CD4-positive, CD25-positive, alpha-beta regulatory T cell (primary cell): Measurements from ENCODE around the gene PLK5. TPM values are rescaled to one million over a fixed set of nuclear protein-coding genes. Genes with fewer than 3 reads are reported as not detected.
"Not testable (repeated sequence)": the region's sequence is repeated elsewhere in the genome, so short reads cannot be mapped to it uniquely, and the experiment has no call there.

Experiments used
- ATAC-seq, 2 donors: fragments of 150-1000 bp; cut with Tn5 transposase; one replicate each; pipeline ENCODE4 v1.10.0; 2021; ENCODE audit warnings: low read depth in 2 of 2, moderate number of reproducible peaks in 2 of 2, moderate library complexity in 1 of 2
- DNase-seq, 3 donors: peaks; one replicate each; pipeline versions ENCODE4 v3.0.0 to v3.0.0-alpha.2; 2012 to 2022; ENCODE audit warnings: mixed read lengths in 1 of 3
- H3K27ac ChIP-seq: one replicate; pipeline ENCODE4 v1.7.0; 2013; ENCODE audit warnings: mild to moderate bottlenecking, low read length; ENCODE audit not compliant: insufficient read depth, poor library complexity, severe bottlenecking
- H3K27me3 ChIP-seq: one replicate; pipeline ENCODE4 v1.7.0; 2013; ENCODE audit warnings: low read length; ENCODE audit not compliant: control insufficient read depth, insufficient read depth
- H3K36me3 ChIP-seq: one replicate; pipeline ENCODE4 v1.7.0; 2013; ENCODE audit warnings: mild to moderate bottlenecking, low read length, moderate library complexity; ENCODE audit not compliant: control insufficient read depth, insufficient read depth
- H3K4me1 ChIP-seq: 2 replicates; pipeline ENCODE4 v1.7.0; 2013; ENCODE audit warnings: mild to moderate bottlenecking, low read length; ENCODE audit not compliant: insufficient read depth, control insufficient read depth, poor library complexity, severe bottlenecking
- H3K4me3 ChIP-seq: one replicate; pipeline ENCODE4 v1.7.0; 2013; ENCODE audit warnings: low read depth, mild to moderate bottlenecking, low read length, moderate library complexity
- H3K9me3 ChIP-seq, 2 experiments: 1 replicate in 1 of 2; 2 replicates in 1 of 2; pipeline ENCODE4 v1.7.0; 2013; ENCODE audit warnings: low read length in 2 of 2, mild to moderate bottlenecking in 1 of 2, moderate library complexity in 1 of 2; ENCODE audit not compliant: control insufficient read depth in 2 of 2
- H3K27ac Mint-ChIP-seq, 3 donors: one replicate each; pipeline ENCODE4 v1.8.0; 2020 to 2022; ENCODE audit warnings: mild to moderate bottlenecking in 3 of 3, mixed read lengths in 3 of 3, moderate library complexity in 2 of 3
- H3K27me3 Mint-ChIP-seq: one replicate; pipeline ENCODE4 v1.8.0; 2022; ENCODE audit warnings: mild to moderate bottlenecking, mixed read lengths
- H3K36me3 Mint-ChIP-seq: one replicate; pipeline ENCODE4 v1.8.0; 2020; ENCODE audit warnings: mixed read lengths
- H3K4me1 Mint-ChIP-seq, 4 donors: one replicate each; pipeline ENCODE4 v1.8.0; 2020 to 2022; ENCODE audit warnings: mixed read lengths in 4 of 4, mild to moderate bottlenecking in 1 of 4
- H3K4me3 Mint-ChIP-seq, 4 donors: one replicate each; pipeline ENCODE4 v1.8.0; 2020 to 2022; ENCODE audit warnings: mild to moderate bottlenecking in 4 of 4, mixed read lengths in 4 of 4, moderate library complexity in 3 of 4
- H3K9me3 Mint-ChIP-seq, 7 donors: one replicate each; pipeline ENCODE4 v1.8.0; 2020 to 2022; ENCODE audit warnings: mixed read lengths in 7 of 7, mild to moderate bottlenecking in 3 of 7, moderate library complexity in 2 of 7
- polyA plus RNA-seq, 4 donors: library from polyadenylated mRNA; unstranded; fragments of 300-500 nt; fragmentation: Illumina TruSeq; gene quantifications; one replicate each; pipeline ENCODE4 v1.2.3, GENCODE V29; 2021
- total RNA-seq: library from RNA; stranded (reverse); gene quantifications from one replicate; pipeline ENCODE4 v1.2.3, GENCODE V29; 2022

PLK5 gene
- total and polyA plus RNA-seq, 5 donors from 2014 or later = not detected

- peaks cover 6% of the 10 kb centered on the region for H3K27me3 Mint-ChIP-seq
- peak overlapping the region in 1 of 4 donors; percentile 74 for H3K4me3 Mint-ChIP-seq
- H3K4me1 ChIP-seq = peaks cover 8% of the 10 kb centered on the region
- no peak overlapping the region for H3K27ac ChIP-seq
- no peak overlapping the region for H3K4me3 ChIP-seq
- ATAC-seq (no peak), DNase-seq (no peak)
- no peaks in the 10 kb centered on the region for H3K27me3 ChIP-seq
- no peaks in the 10 kb centered on the region for H3K36me3 ChIP-seq
- H3K36me3 Mint-ChIP-seq = no peaks in the 10 kb centered on the region
- no peaks in the 10 kb centered on the region for H3K9me3 ChIP-seq
- no peaks in the 10 kb centered on the region for H3K9me3 Mint-ChIP-seq
- H3K27ac Mint-ChIP-seq = no peak overlapping the region
- peaks cover 0 to 9% (median 5%) of the 10 kb centered on the region in 4 donors for H3K4me1 Mint-ChIP-seq
Measured at GRCh38 chr19:1495051-1495798, 28.7 kb upstream of the PLK5 start.

GRCh38 chr19:1495799-1496713 is 27.8 kb upstream of the PLK5 start:
- no peak for ATAC-seq
- H3K4me3 Mint-ChIP-seq = peak overlapping the region in 1 of 4 donors; percentile 74
- no peaks in the 10 kb centered on the region for H3K9me3 ChIP-seq
- no peak overlapping the region for H3K4me3 ChIP-seq
- DNase-seq = no peak
- peaks cover 0 to 5% (median 2%) of the 10 kb centered on the region in 4 donors for H3K4me1 Mint-ChIP-seq
- no peaks in the 10 kb centered on the region for H3K9me3 Mint-ChIP-seq
- no peak overlapping the region for H3K27ac ChIP-seq
- H3K27me3 Mint-ChIP-seq = no peaks in the 10 kb centered on the region
- H3K36me3 ChIP-seq = no peaks in the 10 kb centered on the region
- peaks cover 8% of the 10 kb centered on the region for H3K4me1 ChIP-seq
- no peaks in the 10 kb centered on the region for H3K27me3 ChIP-seq
- no peaks in the 10 kb centered on the region for H3K36me3 Mint-ChIP-seq
- H3K27ac Mint-ChIP-seq = no peak overlapping the region

GRCh38 chr19:1496714-1497577 is 26.9 kb upstream of the PLK5 start:
- H3K36me3 ChIP-seq = no peaks in the 10 kb centered on the region
- peaks cover 0 to 1% (median under 1%) of the 10 kb centered on the region in 4 donors for H3K4me1 Mint-ChIP-seq
- H3K9me3 Mint-ChIP-seq = no peaks in the 10 kb centered on the region
- no peak for ATAC-seq
- H3K9me3 ChIP-seq = no peaks in the 10 kb centered on the region
- H3K4me3 ChIP-seq = no peak overlapping the region
- no peak for DNase-seq
- no peaks in the 10 kb centered on the region for H3K36me3 Mint-ChIP-seq
- H3K27ac ChIP-seq = no peak overlapping the region
- H3K27me3 Mint-ChIP-seq = peaks cover 2% of the 10 kb centered on the region
- H3K27me3 ChIP-seq = no peaks in the 10 kb centered on the region
- H3K4me3 Mint-ChIP-seq = no peak overlapping the region
- H3K4me1 ChIP-seq = no peaks in the 10 kb centered on the region
- no peak overlapping the region for H3K27ac Mint-ChIP-seq

GRCh38 chr19:1497578-1498235 is 26.2 kb upstream of the PLK5 start:
- Histone ChIP-seq H3K27me3 (no peaks in the 10 kb centered on the region), H3K27ac (no peak overlapping the region), H3K4me1 (no peaks in the 10 kb centered on the region), H3K36me3 (no peaks in the 10 kb centered on the region), H3K4me3 (no peak overlapping the region), H3K9me3 (no peaks in the 10 kb centered on the region)
- H3K4me1 Mint-ChIP-seq = peaks cover 0 to 1% (median 0%) of the 10 kb centered on the region in 4 donors
- H3K27me3 Mint-ChIP-seq = peaks cover 4% of the 10 kb centered on the region
- H3K27ac Mint-ChIP-seq = no peak overlapping the region
- H3K4me3 Mint-ChIP-seq = peak overlapping the region in 1 of 4 donors; percentile 15
- DNase-seq (no peak), ATAC-seq (no peak)
- H3K36me3 Mint-ChIP-seq = no peaks in the 10 kb centered on the region
- H3K9me3 Mint-ChIP-seq = peaks cover 0 to 2% (median 0%) of the 10 kb centered on the region in 7 donors

GRCh38 chr19:1499231-1499630 is 24.6 kb upstream of the PLK5 start:
- not testable (repeated sequence) for H3K9me3 ChIP-seq, ATAC-seq, H3K4me3 ChIP-seq, H3K4me3 Mint-ChIP-seq, H3K36me3 ChIP-seq, H3K4me1 ChIP-seq, H3K27ac ChIP-seq, DNase-seq, H3K36me3 Mint-ChIP-seq, H3K27ac Mint-ChIP-seq, H3K27me3 ChIP-seq, H3K9me3 Mint-ChIP-seq, H3K27me3 Mint-ChIP-seq, H3K4me1 Mint-ChIP-seq

GRCh38 chr19:1501200-1501595 is 22.7 kb upstream of the PLK5 start:
- no peaks in the 10 kb centered on the region for H3K27me3 ChIP-seq
- H3K4me1 ChIP-seq = peaks cover 8% of the 10 kb centered on the region
- peaks cover 7% of the 10 kb centered on the region for H3K27me3 Mint-ChIP-seq
- H3K27ac Mint-ChIP-seq = no peak overlapping the region
- no peak overlapping the region for H3K4me3 ChIP-seq
- no peak overlapping the region for H3K27ac ChIP-seq
- ATAC-seq (no peak), DNase-seq (no peak)
- H3K36me3 Mint-ChIP-seq = no peaks in the 10 kb centered on the region
- H3K4me3 Mint-ChIP-seq = no peak overlapping the region
- peaks cover 0 to 4% (median 0%) of the 10 kb centered on the region in 7 donors for H3K9me3 Mint-ChIP-seq
- peaks cover 0 to 8% (median 3%) of the 10 kb centered on the region in 4 donors for H3K4me1 Mint-ChIP-seq
- H3K36me3 ChIP-seq = no peaks in the 10 kb centered on the region
- no peaks in the 10 kb centered on the region for H3K9me3 ChIP-seq
